Measurements from ENCODE around the gene NOG. TPM values are rescaled to one million over a fixed set of nuclear protein-coding genes. Genes with fewer than 3 reads are reported as not detected.

The NOG gene
- total RNA-seq, 1 experiment from 2014 or later, result 0.25 TPM

GRCh38 chr17:56641894-56642293, 48.4 kb downstream of the NOG start:
- Histone ChIP-seq H3K4me3 (replicated peaks in 1 of 2; ENCODE audit: low read depth in 1 of 2, low read length in 2 of 2) (no peak overlapping the region), H2AFZ (ENCODE audit: low read depth, low read length, poor library complexity, severe bottlenecking) (no peak overlapping the region), H3K9ac (ENCODE audit: low read length) (no peak overlapping the region), H3K4me2 (ENCODE audit: low read length) (no peak overlapping the region), H3K27ac (ENCODE audit: low read depth, low read length) (no peak overlapping the region), H3K27me3 (ENCODE audit: insufficient read depth, low read length) (peaks cover 5% of the 10 kb centered on the region), H3K4me1 (ENCODE audit: control insufficient read depth in 1 of 2, insufficient read depth in 2 of 2, low read length in 2 of 2) (no peaks in the 10 kb centered on the region), H3K79me2 (ENCODE audit: insufficient read depth, low read length) (no peaks in the 10 kb centered on the region), H3K9me2 (ENCODE audit: insufficient read depth) (no peaks in the 10 kb centered on the region), H3K36me3 (ENCODE audit: control insufficient read depth in 1 of 2, insufficient read depth in 2 of 2, low read length in 2 of 2) (no peaks in the 10 kb centered on the region), H4K20me1 (ENCODE audit: insufficient read depth) (no peaks in the 10 kb centered on the region), H3K9me3 (ENCODE audit: control insufficient read depth in 1 of 2, insufficient read depth in 1 of 2, low read depth in 1 of 2, low read length in 2 of 2) (no peaks in the 10 kb centered on the region)
- ChIA-PET RAD21 (ENCODE audit: low non-redundant PET in 1 of 2, low total read pairs in 2 of 2, uncharacterized antibody in 2 of 2, unreplicated experiment in 2 of 2) (no interaction called here), CTCF (interaction anchor here (0.8 to 1.1 kb wide), 2 partner anchors 51 to 74 kb away, joined by 3 read pairs; no protein-coding TSS in a partner anchor), POLR2A (no interaction called here)
- no TSS peak for BruUV-seq (replicated peaks)
- TF ChIP-seq TCF7L2 (IDR thresholded peaks at IDR 0.05; ENCODE audit: borderline replicate concordance, extremely low read depth, insufficient read depth, insufficient read length) (no peak), CBX3 (IDR thresholded peaks at IDR 0.05; ENCODE audit: low read depth) (no peak), SP1 (IDR thresholded peaks at IDR 0.05; ENCODE audit: low read depth) (no peak), CEBPB (IDR thresholded peaks at IDR 0.05; ENCODE audit: low read depth) (no peak), POLR2A (IDR thresholded peaks at IDR 0.05; ENCODE audit: borderline replicate concordance, extremely low read depth, insufficient read depth, insufficient read length) (no peak), SRF (IDR thresholded peaks at IDR 0.05; ENCODE audit: low read depth) (no peak), ZBTB33 (IDR thresholded peaks at IDR 0.05; ENCODE audit: extremely low read depth, insufficient replicate concordance, low read length) (no peak), SIN3A (IDR thresholded peaks at IDR 0.05; ENCODE audit: low read depth) (no peak), YY1 (IDR thresholded peaks at IDR 0.05; ENCODE audit: extremely low read depth, insufficient replicate concordance, low read depth, low read length) (no peak), ATF3 (IDR thresholded peaks at IDR 0.05) (no peak), FOSL1 (IDR thresholded peaks at IDR 0.05; ENCODE audit: low read depth) (no peak), EZH2phosphoT487 (IDR thresholded peaks at IDR 0.05; ENCODE audit: borderline replicate concordance) (no peak)
- TF ChIP-seq, protein P1, sequence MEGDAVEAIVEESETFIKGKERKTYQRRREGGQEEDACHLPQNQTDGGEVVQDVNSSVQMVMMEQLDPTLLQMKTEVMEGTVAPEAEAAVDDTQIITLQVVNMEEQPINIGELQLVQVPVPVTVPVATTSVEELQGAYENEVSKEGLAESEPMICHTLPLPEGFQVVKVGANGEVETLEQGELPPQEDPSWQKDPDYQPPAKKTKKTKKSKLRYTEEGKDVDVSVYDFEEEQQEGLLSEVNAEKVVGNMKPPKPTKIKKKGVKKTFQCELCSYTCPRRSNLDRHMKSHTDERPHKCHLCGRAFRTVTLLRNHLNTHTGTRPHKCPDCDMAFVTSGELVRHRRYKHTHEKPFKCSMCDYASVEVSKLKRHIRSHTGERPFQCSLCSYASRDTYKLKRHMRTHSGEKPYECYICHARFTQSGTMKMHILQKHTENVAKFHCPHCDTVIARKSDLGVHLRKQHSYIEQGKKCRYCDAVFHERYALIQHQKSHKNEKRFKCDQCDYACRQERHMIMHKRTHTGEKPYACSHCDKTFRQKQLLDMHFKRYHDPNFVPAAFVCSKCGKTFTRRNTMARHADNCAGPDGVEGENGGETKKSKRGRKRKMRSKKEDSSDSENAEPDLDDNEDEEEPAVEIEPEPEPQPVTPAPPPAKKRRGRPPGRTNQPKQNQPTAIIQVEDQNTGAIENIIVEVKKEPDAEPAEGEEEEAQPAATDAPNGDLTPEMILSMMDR (IDR thresholded peaks at IDR 0.05 in 2 of 3, conservative IDR thresholded peaks at IDR 0.05 in 1 of 3; ENCODE audit: borderline replicate concordance in 1 of 3, insufficient read depth in 1 of 3, low read depth in 2 of 3, low read length in 2 of 3), result no peak
- intact Hi-C loops (cut with micrococcal nuclease), result no loop called here
- no peak for ATAC-seq
- DNase-seq (ENCODE audit: low read depth, low spot score), result no peak
